A549 (cell line): Measurements from ENCODE around the gene C20orf173. TPM values are rescaled to one million over a fixed set of nuclear protein-coding genes. Genes with fewer than 3 reads are reported as not detected.

Experiments
- ATAC-seq, 2 experiments: fragments of 200-7000 bp in 1 of 2; fragments of >200 bp in 1 of 2; cut with Nextera tagmentation in 1 of 2; cut with Tn5 transposase in 1 of 2; 3 replicates each; pipeline versions ENCODE4 v1.8.0 to v1.9.1; 2018 to 2020; ENCODE audit warnings: mild to moderate bottlenecking in 1 of 2, moderate library complexity in 1 of 2
- CTCF ChIA-PET: fragments of 300-600 bp; sonication (Branson Sonifier 250); formaldehyde crosslinking; extraction: SDS; loops from one replicate; lab custom pipeline; 2021; ENCODE audit warnings: antibody characterized with exemption, inconsistent platforms; lab: Yijun Ruan, JAX
- POLR2A ChIA-PET: fragments of 350-600 bp; formaldehyde crosslinking; extraction: SDS; loops from one replicate; lab custom pipeline; 2021; ENCODE audit warnings: antibody characterized with exemption, inconsistent platforms; lab: Yijun Ruan, JAX
- DNase-seq, 2 experiments: peaks; one replicate each; pipeline versions ENCODE4 v3.0.0 to v3.0.0-alpha.2; 2011 to 2016; ENCODE audit warnings: low read depth in 1 of 2, low spot score in 1 of 2
- FAIRE-seq: peaks from 2 replicates; lab custom pipeline; 2011; peaks lifted over from hg19 to GRCh38; lab: Jason Lieb, UNC
- H3K27ac ChIP-seq, 2 experiments: fragments of >200 bp; sonication (Bioruptor Twin); formaldehyde crosslinking; 3 replicates each; pipeline ENCODE4 v1.5.1; 2016 to 2017
- H3K4me1 ChIP-seq: fragments of >200 bp; sonication (Bioruptor Twin); formaldehyde crosslinking; 3 replicates; pipeline ENCODE4 v1.6.1; 2016
- H3K4me2 ChIP-seq: fragments of >200 bp; sonication (Bioruptor Twin); formaldehyde crosslinking; 3 replicates; pipeline ENCODE4 v1.6.1; 2016
- H3K4me3 ChIP-seq: fragments of >200 bp; sonication (Bioruptor Twin); formaldehyde crosslinking; 3 replicates; pipeline ENCODE4 v1.5.1; 2016
- H3K9me3 ChIP-seq: fragments of >200 bp; sonication (Bioruptor Twin); formaldehyde crosslinking; 3 replicates; pipeline ENCODE4 v1.6.1; 2016
- BHLHE40 ChIP-seq: IDR thresholded peaks from 2 replicates; pipeline ENCODE4 v1.6.1; 2012; ENCODE audit warnings: low read depth, low read length, inconsistent platforms
- CBX2 ChIP-seq: fragments of 200-600 bp; sonication (generic); IDR thresholded peaks from 2 replicates; pipeline ENCODE4 v1.6.1; 2016; ENCODE audit warnings: low read depth, mild to moderate bottlenecking, borderline replicate concordance
- CBX8 ChIP-seq: fragments of 200-600 bp; sonication (generic); IDR thresholded peaks from 2 replicates; pipeline ENCODE4 v1.6.1; 2016
- CEBPB ChIP-seq, 2 experiments: fragments of >200 bp in 1 of 2; sonication (Bioruptor Twin) in 1 of 2; formaldehyde crosslinking in 1 of 2; IDR thresholded peaks; 2 replicates each; pipeline ENCODE4 v1.6.1; 2012 to 2016
- CHD4 ChIP-seq: fragments of 200-600 bp; sonication (generic); IDR thresholded peaks from 2 replicates; pipeline ENCODE4 v1.6.1; 2016; ENCODE audit warnings: antibody characterized with exemption, mild to moderate bottlenecking, borderline replicate concordance
- E2F6 ChIP-seq: IDR thresholded peaks from 2 replicates; pipeline ENCODE4 v1.6.1; 2012; ENCODE audit warnings: low read depth, borderline replicate concordance
- EHMT2 ChIP-seq: fragments of 200-600 bp; sonication (generic); IDR thresholded peaks from 2 replicates; pipeline ENCODE4 v1.6.1; 2016; ENCODE audit warnings: antibody characterized with exemption, low read depth, mild to moderate bottlenecking, moderate library complexity
- EP300 ChIP-seq, 2 experiments: fragments of >200 bp; sonication (Bioruptor Twin); formaldehyde crosslinking; IDR thresholded peaks; 2 replicates in 1 of 2; 3 replicates in 1 of 2; pipeline ENCODE4 v1.6.1; 2016 to 2017
- ESRRA ChIP-seq: fragments of 150-350 bp; IDR thresholded peaks from 2 replicates; pipeline ENCODE4 v1.6.1; 2014; ENCODE audit warnings: mild to moderate bottlenecking, low read length, borderline replicate concordance
- FOSB ChIP-seq: fragments of 250-450 bp; sonication (Bioruptor Pico); IDR thresholded peaks from 2 replicates; pipeline ENCODE4 v1.5.0; 2020; ENCODE audit warnings: mild to moderate bottlenecking, moderate library complexity
- FOSL2 ChIP-seq, 2 experiments: fragments of 450-650 bp in 1 of 2; fragments of >200 bp in 1 of 2; sonication (Bioruptor Twin) in 1 of 2; formaldehyde crosslinking; IDR thresholded peaks; 2 replicates each; pipeline versions ENCODE4 v1.5.0 to v1.6.1; 2016 to 2020; ENCODE audit warnings: mild to moderate bottlenecking in 1 of 2, moderate library complexity in 1 of 2
- FOXS1 ChIP-seq: fragments of 250-450 bp; sonication (Bioruptor Pico); IDR thresholded peaks from 2 replicates; pipeline ENCODE4 v1.5.0; 2020; ENCODE audit warnings: mild to moderate bottlenecking, moderate library complexity
- HES2 ChIP-seq: fragments of >200 bp; sonication (Bioruptor Twin); formaldehyde crosslinking; IDR thresholded peaks from 2 replicates; pipeline ENCODE4 v1.6.1; 2016
- HOXA7 ChIP-seq: fragments of 250-450 bp; sonication (Bioruptor Pico); IDR thresholded peaks from 2 replicates; pipeline ENCODE4 v1.5.0; 2020; ENCODE audit warnings: mild to moderate bottlenecking, moderate library complexity
- JUNB ChIP-seq: fragments of >200 bp; sonication (Bioruptor Twin); formaldehyde crosslinking; IDR thresholded peaks from 2 replicates; pipeline ENCODE4 v1.6.1; 2016
- KDM5A ChIP-seq: fragments of 200-600 bp; sonication (generic); IDR thresholded peaks from 2 replicates; pipeline ENCODE4 v1.6.1; 2016; ENCODE audit warnings: antibody characterized with exemption, mild to moderate bottlenecking
- NFE2L2 ChIP-seq: fragments of 150-350 bp; conservative IDR thresholded peaks from 2 replicates; pipeline ENCODE4 v1.6.1; 2014; ENCODE audit warnings: low read length
- NPAS2 ChIP-seq: fragments of 250-450 bp; sonication (Bioruptor Pico); IDR thresholded peaks from 2 replicates; pipeline ENCODE4 v1.8.0; 2022; ENCODE audit warnings: mild to moderate bottlenecking, moderate library complexity, borderline replicate concordance
- PBX3 ChIP-seq: IDR thresholded peaks from 2 replicates; pipeline ENCODE4 v1.6.1; 2012
- PHF8 ChIP-seq: fragments of 200-600 bp; sonication (generic); IDR thresholded peaks from 2 replicates; pipeline ENCODE4 v1.6.1; 2016; ENCODE audit warnings: low read depth, mild to moderate bottlenecking, antibody characterized with exemption, moderate library complexity, borderline replicate concordance
- POLR2A ChIP-seq: IDR thresholded peaks from 2 replicates; pipeline ENCODE4 v1.6.1; 2012; ENCODE audit warnings: mild to moderate bottlenecking, low read length
- POLR2AphosphoS2 ChIP-seq: conservative IDR thresholded peaks from 2 replicates; pipeline ENCODE4 v1.6.1; 2012; ENCODE audit warnings: low read length, improper control_type of control experiment, inconsistent platforms
- RAD21 ChIP-seq, 2 experiments: fragments of >200 bp in 1 of 2; sonication (Bioruptor Twin) in 1 of 2; formaldehyde crosslinking in 1 of 2; IDR thresholded peaks in 1 of 2; conservative IDR thresholded peaks in 1 of 2; 2 replicates in 1 of 2; 3 replicates in 1 of 2; pipeline ENCODE4 v1.6.1; 2012 to 2018; ENCODE audit warnings: inconsistent platforms in 1 of 2
- RFX5 ChIP-seq: fragments of 450-650 bp; IDR thresholded peaks from 2 replicates; pipeline ENCODE4 v1.7.1; 2014; ENCODE audit warnings: antibody characterized with exemption, mild to moderate bottlenecking, moderate library complexity
- RNF2 ChIP-seq: fragments of 200-600 bp; sonication (generic); IDR thresholded peaks from 2 replicates; pipeline ENCODE4 v1.6.1; 2016; ENCODE audit warnings: low read depth, mild to moderate bottlenecking, antibody characterized with exemption, moderate library complexity, borderline replicate concordance
- SREBF2 ChIP-seq: fragments of 450-650 bp; IDR thresholded peaks from 2 replicates; pipeline ENCODE4 v1.6.1; 2014; ENCODE audit warnings: mild to moderate bottlenecking, moderate library complexity
- TFCP2L1 ChIP-seq: fragments of 250-450 bp; sonication (Bioruptor Pico); IDR thresholded peaks from 2 replicates; pipeline ENCODE4 v1.5.0; 2021; ENCODE audit warnings: mild to moderate bottlenecking
- TP53 ChIP-seq: fragments of 250-450 bp; sonication (Bioruptor Pico); IDR thresholded peaks from 2 replicates; pipeline ENCODE4 v1.5.0; 2021; ENCODE audit warnings: mild to moderate bottlenecking, moderate library complexity
- USF2 ChIP-seq: fragments of 450-650 bp; IDR thresholded peaks from 2 replicates; pipeline ENCODE4 v1.6.1; 2014; ENCODE audit warnings: antibody characterized with exemption
- ZFP36 ChIP-seq: fragments of 450-650 bp; IDR thresholded peaks from 2 replicates; pipeline ENCODE4 v1.6.1; 2014; ENCODE audit warnings: borderline replicate concordance; ENCODE audit not compliant: partially characterized antibody
- ZNF302 ChIP-seq: fragments of 250-450 bp; sonication (Bioruptor Pico); IDR thresholded peaks from 2 replicates; pipeline ENCODE4 v1.9.0; 2021; ENCODE audit warnings: inconsistent platforms, mild to moderate bottlenecking, moderate library complexity
- ZSCAN20 ChIP-seq: fragments of 250-450 bp; sonication (Bioruptor Pico); IDR thresholded peaks from 2 replicates; pipeline ENCODE4 v1.8.0; 2022; ENCODE audit warnings: mild to moderate bottlenecking, moderate library complexity
- whole genome bisulfite sequencing: methylation state at CpG from one replicate; pipeline ENCODE4 v1.1.6; 2017; ENCODE audit errors: missing lambda C conversion rate; 5-methylcytosine and 5-hydroxymethylcytosine counted together
- polyA plus RNA-seq, 4 experiments: library from polyadenylated mRNA; depleted of rRNA in 3 of 4; stranded (reverse); fragments of >200 nt; fragmentation: RNase III in 1 of 4; extraction: RNeasy Plus Mini Kit Qiagen cat#74134 plus additional on column Dnase treatment in 1 of 4; gene quantifications; 2 replicates in 3 of 4; 3 replicates in 1 of 4; pipeline ENCODE4 v1.2.3, GENCODE V29; 2011 to 2017

The C20orf173 gene
- polyA plus RNA-seq, 2 of the 4 experiments (the other 2 are of a cell fraction) = not detected

- no peak overlapping the region for H3K27ac ChIP-seq
- FAIRE-seq (no peak), DNase-seq (no peak), ATAC-seq (no peak)
- H3K4me1 ChIP-seq = no peaks in the 10 kb centered on the region
- WGBS = 91% methylated on average over 10 of the region's 10 CpGs
- H3K4me3 ChIP-seq = no peak overlapping the region
- no peaks in the 10 kb centered on the region for H3K9me3 ChIP-seq
- TF ChIP-seq POLR2AphosphoS2 = no peak
- no peak for TF ChIP-seq ZFP36
- TF ChIP-seq FOXS1 = no peak
- no peak for TF ChIP-seq PHF8
- TF ChIP-seq PBX3 = no peak
- TF ChIP-seq CBX2 = no peak
- no peak for TF ChIP-seq HES2
- TF ChIP-seq ZNF302 (CRISPR knock-in tag) = no peak
- TF ChIP-seq USF2 = no peak
- no peak for TF ChIP-seq SREBF2
- TF ChIP-seq ZSCAN20 (CRISPR knock-in tag) = no peak
- no peak for TF ChIP-seq CBX8
- no peak for TF ChIP-seq TP53
- TF ChIP-seq HOXA7 (CRISPR knock-in tag) = no peak
- TF ChIP-seq FOSB (CRISPR knock-in tag) = no peak
- no peak for TF ChIP-seq POLR2A
- no peak for TF ChIP-seq NFE2L2
- no peak for TF ChIP-seq NPAS2 (CRISPR knock-in tag)
- TF ChIP-seq RFX5 = no peak
- no peak for TF ChIP-seq E2F6
- ChIA-PET CTCF (interaction anchor here (0.7 to 2.6 kb wide), 3 partner anchors 38 to 410 kb away, joined by 4 to 7 read pairs (median 4); partner anchors contain the start of gene SCAND1), POLR2A (no interaction called here)
- H3K4me2 ChIP-seq = no peak overlapping the region
Observed at GRCh38 chr20:35563834-35564233, 34.4 kb upstream of the C20orf173 start.

- ATAC-seq (no peak), FAIRE-seq (no peak), DNase-seq (no peak)
- Histone ChIP-seq H3K4me2 (no peak overlapping the region), H3K4me1 (no peaks in the 10 kb centered on the region), H3K27ac (no peak overlapping the region), H3K9me3 (no peaks in the 10 kb centered on the region), H3K4me3 (no peak overlapping the region)
- TF ChIP-seq BHLHE40 (no peak), RFX5 (no peak), PHF8 (no peak), FOSB (CRISPR knock-in tag) (no peak), JUNB (no peak), ZSCAN20 (CRISPR knock-in tag) (no peak), CHD4 (no peak), HES2 (no peak), FOSL2 (IDR thresholded peaks at IDR 0.05) (no peak), FOSL2 (CRISPR knock-in tag; IDR thresholded peaks at IDR 0.05) (no peak), EHMT2 (no peak), ESRRA (no peak), E2F6 (no peak), RNF2 (no peak), TFCP2L1 (CRISPR knock-in tag) (no peak), KDM5A (no peak), RAD21 (conservative IDR thresholded peaks at IDR 0.05 in 1 of 2, IDR thresholded peaks at IDR 0.05 in 1 of 2) (no peak), EP300 (IDR thresholded peaks at IDR 0.05) (no peak), NPAS2 (CRISPR knock-in tag) (no peak), CEBPB (IDR thresholded peaks at IDR 0.05) (no peak), TP53 (no peak)
- ChIA-PET CTCF (interaction anchor here (0.6 to 1.4 kb wide), 3 partner anchors 30 to 61 kb away, joined by 3 to 4 read pairs (median 4); no protein-coding TSS in a partner anchor), POLR2A (no interaction called here)
- 94% methylated on average over 7 of the region's 10 CpGs for WGBS
Observed at GRCh38 chr20:35562541-35563110, 33.2 kb upstream of the C20orf173 start.
